K562 (cell line): ENCODE data around the gene MFSD11. TPM values are rescaled to one million over a fixed set of nuclear protein-coding genes. Genes with fewer than 3 reads are reported as not detected.

Experiments
- ATAC-seq: fragments of 200-7000 bp; cut with Tn5 transposase; 3 replicates; pipeline ENCODE4 v1.9.1; 2020; ENCODE audit warnings: moderate library complexity
- BruUV-seq: library from RNA; stranded (reverse); fragments of 400-500 nt; replicated peaks from 2 replicates; lab custom pipeline; 2021; lab: Mats Ljungman, UMichigan
- CTCF ChIA-PET: fragments of 300-600 bp; formaldehyde crosslinking; extraction: SDS; loops from one replicate; lab custom pipeline; 2021; ENCODE audit warnings: low intra/inter-chr PET ratio; lab: Yijun Ruan, JAX
- POLR2A ChIA-PET: fragments of 300-600, 350-650 bp; sonication (Branson Sonifier 250); formaldehyde crosslinking; extraction: SDS; loops from one replicate; lab custom pipeline; 2021; ENCODE audit warnings: antibody characterized with exemption, inconsistent platforms; lab: Yijun Ruan, JAX
- DNase-seq, 4 experiments: peaks; one replicate each; pipeline versions ENCODE4 v3.0.0 to v3.0.0-alpha.2; 2011 to 2018; ENCODE audit warnings: low spot score in 3 of 4, mixed read lengths in 3 of 4; ENCODE audit errors: extremely low read depth in 1 of 4
- FAIRE-seq: peaks from 2 replicates; lab custom pipeline; 2011; peaks lifted over from hg19 to GRCh38; lab: Jason Lieb, UNC
- H2AFZ ChIP-seq: 2 replicates; pipeline ENCODE4 v1.6.0; 2011; ENCODE audit warnings: low read depth, low read length, control low read depth, inconsistent platforms
- H3K27ac ChIP-seq: fragments of 200-600 bp; 3 replicates; pipeline ENCODE4 v1.8.0; 2011; ENCODE audit warnings: low read depth, mild to moderate bottlenecking, control low read depth, inconsistent platforms, low read length, moderate library complexity, mixed read lengths; ENCODE audit errors: extremely low read depth
- H3K27me3 ChIP-seq, 2 experiments: fragments of 300-600 bp in 1 of 2; 2 replicates in 1 of 2; 3 replicates in 1 of 2; pipeline versions ENCODE4 v1.6.0 to v1.8.0; 2011; ENCODE audit warnings: inconsistent platforms in 2 of 2, low read length in 2 of 2, mild to moderate bottlenecking in 1 of 2, mixed read lengths in 1 of 2, moderate library complexity in 1 of 2; ENCODE audit not compliant: control insufficient read depth in 2 of 2, insufficient read depth in 2 of 2
- H3K36me3 ChIP-seq: fragments of 300-600 bp; 3 replicates; pipeline ENCODE4 v1.8.0; 2011; ENCODE audit warnings: mild to moderate bottlenecking, low read length, inconsistent platforms; ENCODE audit not compliant: control insufficient read depth, insufficient read depth
- H3K4me1 ChIP-seq, 2 experiments: fragments of 200-600 bp in 1 of 2; replicated peaks in 1 of 2; 2 replicates in 1 of 2; 3 replicates in 1 of 2; pipeline versions ENCODE4 v1.5.1 to v1.8.0; 2011; ENCODE audit warnings: inconsistent platforms in 2 of 2, low read length in 2 of 2, mild to moderate bottlenecking in 1 of 2, mixed read lengths in 1 of 2, moderate library complexity in 1 of 2; ENCODE audit not compliant: control insufficient read depth in 2 of 2, insufficient read depth in 2 of 2
- H3K4me2 ChIP-seq: 2 replicates; pipeline ENCODE4 v1.6.1; 2011; ENCODE audit warnings: low read length, control low read depth, inconsistent platforms, mixed read lengths; ENCODE audit not compliant: insufficient read depth
- H3K4me3 ChIP-seq: fragments of 200-600 bp; sonication (generic), shearing (Covaris generic); 2 replicates; pipeline ENCODE4 v1.5.1; 2016; ENCODE audit warnings: control low read depth, inconsistent platforms
- H3K79me2 ChIP-seq: fragments of 200-600 bp; 3 replicates; pipeline ENCODE4 v1.8.0; 2011; ENCODE audit warnings: low read length, inconsistent platforms; ENCODE audit not compliant: control insufficient read depth, insufficient read depth
- H3K9ac ChIP-seq, 2 experiments: 2 replicates each; pipeline versions ENCODE4 v1.6.0 to v1.6.1; 2011; ENCODE audit warnings: low read depth in 2 of 2, low read length in 2 of 2, control low read depth in 1 of 2, inconsistent platforms in 1 of 2, mild to moderate bottlenecking in 1 of 2, mixed read lengths in 1 of 2; ENCODE audit not compliant: insufficient read depth in 1 of 2
- H3K9me1 ChIP-seq: one replicate; pipeline ENCODE4 v1.6.0; 2011; ENCODE audit warnings: inconsistent platforms, mild to moderate bottlenecking, low read length, moderate library complexity; ENCODE audit not compliant: control insufficient read depth, insufficient read depth
- H3K9me3 ChIP-seq: replicated peaks from 2 replicates; pipeline ENCODE4 v1.5.1; 2011; ENCODE audit warnings: low read depth, low read length, inconsistent platforms; ENCODE audit not compliant: control insufficient read depth, insufficient read depth
- H4K20me1 ChIP-seq: replicated peaks from 2 replicates; pipeline ENCODE4 v1.6.1; 2011; ENCODE audit warnings: low read length, inconsistent platforms, mixed read lengths; ENCODE audit not compliant: control insufficient read depth, insufficient read depth
- HDAC6 ChIP-seq: IDR thresholded peaks from 2 replicates; pipeline ENCODE4 v1.6.1; 2012; ENCODE audit warnings: low read depth, mild to moderate bottlenecking, control low read depth, inconsistent platforms, low read length, moderate library complexity
- SRSF3 ChIP-seq: fragments of 200-400 bp; formaldehyde crosslinking; IDR thresholded peaks from 2 replicates; pipeline ENCODE4 v1.6.1; 2016; ENCODE audit warnings: mild to moderate bottlenecking, low read length, moderate library complexity; ENCODE audit not compliant: insufficient read depth
- TRIM28 ChIP-seq: fragments of 450-650 bp; IDR thresholded peaks from 2 replicates; pipeline ENCODE4 v1.6.1; 2017
- ZNF121 ChIP-seq: sonication (generic); formaldehyde crosslinking; conservative IDR thresholded peaks from 2 replicates; pipeline ENCODE4 v1.8.0; 2022; ENCODE audit warnings: missing genetic modification reagents
- ZNF263 ChIP-seq: sonication (generic); formaldehyde crosslinking; IDR thresholded peaks from 2 replicates; pipeline ENCODE4 v1.8.0; 2022; ENCODE audit warnings: mild to moderate bottlenecking, missing genetic modification reagents, borderline replicate concordance
- WGBS: fragments of 100-300 bp; shearing (Covaris generic); methylation state at CpG from one replicate; pipeline ENCODE4 v1.1.6; 2016; ENCODE audit warnings: low coverage, mixed read lengths; ENCODE audit not compliant: insufficient coverage; ENCODE audit errors: missing lambda C conversion rate; 5-methylcytosine and 5-hydroxymethylcytosine counted together
- in situ Hi-C: fragments of 300-500 bp; cut with MboI; formaldehyde crosslinking; loops from 4 replicates; pipeline ENCODE4 v1.15.0; 2018; ENCODE audit warnings: inconsistent platforms, mixed read lengths
- intact Hi-C: fragments of 100-400 bp; cut with micrococcal nuclease; formaldehyde crosslinking; loops from 2 replicates; pipeline ENCODE4 v1.14.2; 2022
- polyA plus RNA-seq, 8 experiments: library from polyadenylated mRNA; depleted of rRNA in 4 of 8; stranded (reverse) in 5 of 8; unstranded in 3 of 8; fragments of >200 nt; fragmentation: Nextera tagmentation in 2 of 8; fragmentation: Illumina TruSeq in 1 of 8; extraction: Ambion mirVana in 2 of 8; extraction: Trizol in 1 of 8; gene quantifications; 2 replicates each; pipeline versions ENCODE4 v1.2.1 to v1.2.3, GENCODE V29; 2011 to 2014; ENCODE audit warnings: inconsistent platforms in 1 of 8, missing spikeins in 1 of 8
- total RNA-seq, 7 experiments: library from RNA; depleted of rRNA in 6 of 7; stranded (reverse); fragments of >200 nt in 6 of 7; fragmentation: Illumina TruSeq in 2 of 7; extraction: Trizol in 2 of 7; gene quantifications; 2 replicates each; pipeline versions ENCODE4 v1.2.1 to v1.2.3, GENCODE V29; 2011 to 2021; ENCODE audit warnings: low replicate concordance in 1 of 7
- TF ChIP-seq, protein P1 (sequence below): fragments of 250-450 bp; sonication (Bioruptor Pico); IDR thresholded peaks from 2 replicates; pipeline ENCODE4 v1.8.0; 2021; ENCODE audit warnings: borderline replicate concordance, mild to moderate bottlenecking, moderate library complexity; ENCODE audit not compliant: poor library complexity, severe bottlenecking
- TF ChIP-seq, protein P2 (sequence below): fragments of 250-450 bp; sonication (Bioruptor Pico); IDR thresholded peaks from 2 replicates; pipeline ENCODE4 v1.4.0; 2020; ENCODE audit warnings: mild to moderate bottlenecking, moderate library complexity
- TF ChIP-seq, protein P3 (sequence below): sonication (generic); formaldehyde crosslinking; IDR thresholded peaks from 2 replicates; pipeline ENCODE4 v1.8.1; 2023; ENCODE audit warnings: mild to moderate bottlenecking, missing genetic modification reagents

Gene MFSD11
- total and polyA plus RNA-seq, 9 of the 15 experiments (the other 6 are each of a cell fraction or from before 2014, with no cell fraction given): 14.4 to 24.5 (median 19.9) TPM

DNA sequence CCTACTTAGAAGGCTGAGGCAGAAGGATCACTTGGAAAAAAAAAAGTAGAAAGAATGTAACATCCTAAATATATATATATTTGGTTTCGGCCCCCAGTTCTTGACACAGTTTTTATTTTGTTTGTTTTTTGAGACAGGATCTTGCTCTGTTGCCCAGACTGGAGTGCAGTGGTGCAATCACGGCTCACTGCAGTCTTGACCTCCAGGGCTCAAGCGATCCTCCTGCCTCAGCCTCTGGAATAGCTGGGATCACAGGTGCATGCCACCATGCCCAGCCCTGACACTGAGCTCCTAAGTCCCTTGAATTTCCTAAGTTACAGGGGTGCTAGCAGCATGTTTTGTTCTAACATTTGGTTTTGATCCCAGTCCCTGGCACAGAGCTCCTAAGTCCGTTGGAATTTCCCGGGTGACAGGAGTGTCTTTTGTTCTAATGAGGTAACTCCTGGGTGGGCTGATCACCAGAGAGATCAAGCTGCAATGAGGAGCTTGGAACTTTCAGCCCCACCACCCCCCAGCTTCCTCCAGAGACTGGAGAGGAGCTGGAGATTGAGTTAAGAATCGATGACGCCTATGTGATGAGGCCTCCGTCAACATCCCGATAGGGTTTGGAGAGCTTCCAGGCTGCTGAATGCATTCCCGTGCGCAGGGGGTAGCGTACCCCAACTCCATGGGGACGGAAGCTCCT, 47.2 kb upstream of the MFSD11 start:
- WGBS: 55% methylated on average over 13 of the region's 13 CpGs
- H3K27me3 ChIP-seq: no peaks in the 10 kb centered on the region
- FAIRE-seq: no peak

DNA sequence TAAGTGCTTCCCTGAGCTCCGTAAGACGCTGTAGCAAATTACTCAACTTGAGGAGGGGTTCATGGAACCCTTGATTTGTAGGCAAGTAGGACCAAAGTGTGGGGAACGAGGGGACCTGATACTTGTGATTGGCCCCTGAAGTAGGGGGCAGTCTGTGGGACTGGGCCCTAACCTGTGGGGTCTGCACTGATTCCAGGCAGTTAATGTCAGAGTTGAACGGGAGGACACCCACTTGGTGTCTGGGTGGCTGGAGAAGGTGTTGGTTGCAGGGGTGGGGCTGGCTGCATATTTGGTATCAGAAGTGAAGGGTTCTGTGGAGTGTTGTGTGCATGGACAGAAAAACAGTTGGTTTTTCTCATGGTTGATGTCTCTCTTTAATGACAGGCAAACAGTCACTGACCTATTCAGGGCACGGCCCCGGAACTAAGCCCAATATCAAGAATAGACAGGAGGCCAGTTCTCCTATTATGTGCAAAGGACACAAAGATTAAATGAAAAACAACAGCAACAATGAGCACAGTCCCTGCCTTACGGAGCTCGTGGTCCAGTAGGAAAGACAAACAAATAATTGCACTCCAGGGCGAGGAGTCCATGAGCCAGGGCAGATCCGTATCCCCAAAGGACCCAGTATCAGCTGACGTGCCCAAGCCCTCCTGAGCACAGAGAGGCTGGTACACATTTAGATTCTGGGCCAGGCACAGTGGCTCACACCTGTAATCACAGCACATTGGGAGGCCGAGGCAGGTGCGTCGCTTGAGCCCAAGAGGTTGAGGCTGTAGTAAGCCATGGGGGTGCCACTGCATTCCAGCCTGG, 46.3 kb upstream of the MFSD11 start:
- H3K27ac ChIP-seq: no peak overlapping the region
- H3K9me3 ChIP-seq: no peaks in the 10 kb centered on the region
- POLR2A ChIA-PET: interaction anchor here (0.8 to 2.3 kb wide), 3 partner anchors 9 to 17 kb away, joined by 3 to 6 read pairs (median 3); no protein-coding TSS in a partner anchor
- H3K4me3 ChIP-seq: no peak overlapping the region
- no peak overlapping the region for H3K9ac ChIP-seq
- no TSS peak for BruUV-seq
- ATAC-seq (no peak), FAIRE-seq (no peak), DNase-seq (peak in 1 of 4 experiments; percentile 4)
- CTCF ChIA-PET: no interaction called here
- 0 out of 2 replicates have a peak, but pooled peaks cover under 1% of the 10 kb centered on the region for H4K20me1 ChIP-seq
- no peaks in the 10 kb centered on the region for H3K36me3 ChIP-seq
- WGBS: 68% methylated on average over 14 of the region's 14 CpGs
- H2AFZ ChIP-seq: no peak overlapping the region
- H3K79me2 ChIP-seq: no peaks in the 10 kb centered on the region
- intact Hi-C loops: no loop called here
- in situ Hi-C loops: no loop called here
- no peaks in the 10 kb centered on the region for H3K27me3 ChIP-seq
- H3K9me1 ChIP-seq: no peaks in the 10 kb centered on the region
- no peak overlapping the region for H3K4me2 ChIP-seq
- H3K4me1 ChIP-seq: peaks cover 8 to 25% of the 10 kb centered on the region in 2 experiments; a peak in 3 of 5 replicates
- TF ChIP-seq HDAC6: no peak
- TF ChIP-seq, protein P1, sequence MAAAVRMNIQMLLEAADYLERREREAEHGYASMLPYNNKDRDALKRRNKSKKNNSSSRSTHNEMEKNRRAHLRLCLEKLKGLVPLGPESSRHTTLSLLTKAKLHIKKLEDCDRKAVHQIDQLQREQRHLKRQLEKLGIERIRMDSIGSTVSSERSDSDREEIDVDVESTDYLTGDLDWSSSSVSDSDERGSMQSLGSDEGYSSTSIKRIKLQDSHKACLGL (CRISPR knock-in tag): no peak
- TF ChIP-seq, protein P2, sequence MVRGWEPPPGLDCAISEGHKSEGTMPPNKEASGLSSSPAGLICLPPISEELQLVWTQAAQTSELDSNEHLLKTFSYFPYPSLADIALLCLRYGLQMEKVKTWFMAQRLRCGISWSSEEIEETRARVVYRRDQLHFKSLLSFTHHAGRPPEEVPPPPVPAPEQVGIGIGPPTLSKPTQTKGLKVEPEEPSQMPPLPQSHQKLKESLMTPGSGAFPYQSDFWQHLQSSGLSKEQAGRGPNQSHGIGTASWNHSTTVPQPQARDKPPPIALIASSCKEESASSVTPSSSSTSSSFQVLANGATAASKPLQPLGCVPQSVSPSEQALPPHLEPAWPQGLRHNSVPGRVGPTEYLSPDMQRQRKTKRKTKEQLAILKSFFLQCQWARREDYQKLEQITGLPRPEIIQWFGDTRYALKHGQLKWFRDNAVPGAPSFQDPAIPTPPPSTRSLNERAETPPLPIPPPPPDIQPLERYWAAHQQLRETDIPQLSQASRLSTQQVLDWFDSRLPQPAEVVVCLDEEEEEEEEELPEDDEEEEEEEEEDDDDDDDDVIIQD (CRISPR knock-in tag): no peak
- no peak for TF ChIP-seq TRIM28
- TF ChIP-seq SRSF3: no peak
- TF ChIP-seq, protein P3, sequence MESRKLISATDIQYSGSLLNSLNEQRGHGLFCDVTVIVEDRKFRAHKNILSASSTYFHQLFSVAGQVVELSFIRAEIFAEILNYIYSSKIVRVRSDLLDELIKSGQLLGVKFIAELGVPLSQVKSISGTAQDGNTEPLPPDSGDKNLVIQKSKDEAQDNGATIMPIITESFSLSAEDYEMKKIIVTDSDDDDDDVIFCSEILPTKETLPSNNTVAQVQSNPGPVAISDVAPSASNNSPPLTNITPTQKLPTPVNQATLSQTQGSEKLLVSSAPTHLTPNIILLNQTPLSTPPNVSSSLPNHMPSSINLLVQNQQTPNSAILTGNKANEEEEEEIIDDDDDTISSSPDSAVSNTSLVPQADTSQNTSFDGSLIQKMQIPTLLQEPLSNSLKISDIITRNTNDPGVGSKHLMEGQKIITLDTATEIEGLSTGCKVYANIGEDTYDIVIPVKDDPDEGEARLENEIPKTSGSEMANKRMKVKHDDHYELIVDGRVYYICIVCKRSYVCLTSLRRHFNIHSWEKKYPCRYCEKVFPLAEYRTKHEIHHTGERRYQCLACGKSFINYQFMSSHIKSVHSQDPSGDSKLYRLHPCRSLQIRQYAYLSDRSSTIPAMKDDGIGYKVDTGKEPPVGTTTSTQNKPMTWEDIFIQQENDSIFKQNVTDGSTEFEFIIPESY (CRISPR knock-in tag): no peak

More for the DNA sequence above, 47.2 kb upstream of the MFSD11 start:
- ATAC-seq (no peak), DNase-seq (peak in 1 of 4 experiments; percentile 4)
- ChIA-PET POLR2A (interaction anchor here (0.6 to 2.3 kb wide), 4 partner anchors 9 to 144 kb away, joined by 3 to 6 read pairs (median 3); no protein-coding TSS in a partner anchor), CTCF (no interaction called here)
- Histone ChIP-seq H3K4me1 (peaks cover 8 to 24% of the 10 kb centered on the region in 2 experiments; a peak in 3 of 5 replicates), H3K4me3 (no peak overlapping the region), H3K27ac (no peak overlapping the region), H3K9me1 (no peaks in the 10 kb centered on the region), H4K20me1 (no peaks in the 10 kb centered on the region), H3K9ac (no peak overlapping the region), H3K9me3 (no peaks in the 10 kb centered on the region), H2AFZ (no peak overlapping the region), H3K79me2 (no peaks in the 10 kb centered on the region), H3K4me2 (no peak overlapping the region), H3K36me3 (no peaks in the 10 kb centered on the region)
- no TSS peak for BruUV-seq
- intact Hi-C loops (no loop called here), in situ Hi-C loops (no loop called here)
- TF ChIP-seq ZNF121 (peak; percentile 67; the same call in 1 of the 2 replicates), ZNF263 (CRISPR knock-in tag) (no peak)
